GM12878 (cell line): ENCODE data around the gene TMEM266. TPM values are rescaled to one million over a fixed set of nuclear protein-coding genes. Genes with fewer than 3 reads are reported as not detected.
A peak's percentile ranks its signal among the peaks of the same experiment; 100 is the strongest.

Experiments
- ATAC-seq: fragments of 200-7000 bp; cut with Tn5 transposase; 3 replicates; pipeline ENCODE4 v1.9.1; 2020; ENCODE audit warnings: mild to moderate bottlenecking, moderate library complexity
- BruUV-seq: library from RNA; stranded (reverse); fragments of 400-500 nt; replicated peaks from 2 replicates; lab custom pipeline; 2021; lab: Mats Ljungman, UMichigan
- CTCF ChIA-PET: fragments of 300-600 bp; sonication (Branson Sonifier 250); formaldehyde crosslinking; extraction: SDS; loops from one replicate; lab custom pipeline; 2021; ENCODE audit warnings: inconsistent platforms; lab: Yijun Ruan, JAX
- POLR2A ChIA-PET: fragments of 350-600 bp; formaldehyde crosslinking; extraction: SDS; loops from one replicate; lab custom pipeline; 2021; ENCODE audit warnings: inconsistent platforms; lab: Charles Lee
- RAD21 ChIA-PET: fragments of 300-600 bp; sonication (Branson Sonifier 250); formaldehyde crosslinking; loops from one replicate; lab custom pipeline; 2023; ENCODE audit warnings: antibody characterized with exemption; ENCODE audit not compliant: unreplicated experiment; lab: Charles Lee
- SMC1A ChIA-PET: fragments of 300-600 bp; sonication (Branson Sonifier 250); formaldehyde crosslinking; loops from one replicate; lab custom pipeline; 2023; ENCODE audit not compliant: unreplicated experiment, uncharacterized antibody; lab: Charles Lee
- DNase-seq: peaks from one replicate; pipeline ENCODE4 v3.0.0-alpha.2; 2011; ENCODE audit warnings: low read depth, low spot score
- FAIRE-seq: peaks from 3 replicates; lab custom pipeline; 2011; peaks lifted over from hg19 to GRCh38; lab: Jason Lieb, UNC
- H2AFZ ChIP-seq: 2 replicates; pipeline ENCODE4 v1.6.0; 2011; ENCODE audit warnings: low read depth, low read length, control low read depth; ENCODE audit not compliant: control insufficient read depth
- H3K27ac ChIP-seq: 2 replicates; pipeline ENCODE4 v1.5.1; 2011; ENCODE audit warnings: control low read depth; ENCODE audit not compliant: control insufficient read depth, insufficient read depth
- H3K27me3 ChIP-seq, 2 experiments: replicated peaks in 1 of 2; 2 replicates each; pipeline versions ENCODE4 v1.6.0 to v1.6.1; 2011; ENCODE audit warnings: low read length in 1 of 2; ENCODE audit not compliant: control insufficient read depth in 2 of 2, insufficient read depth in 2 of 2
- H3K36me3 ChIP-seq, 2 experiments: 2 replicates each; pipeline ENCODE4 v1.5.1; 2011; ENCODE audit warnings: low read length in 1 of 2; ENCODE audit not compliant: control insufficient read depth in 2 of 2, insufficient read depth in 2 of 2
- H3K4me1 ChIP-seq: 2 replicates; pipeline ENCODE4 v1.6.1; 2011; ENCODE audit warnings: mild to moderate bottlenecking, low read length, moderate library complexity, mixed read lengths; ENCODE audit not compliant: control insufficient read depth, insufficient read depth
- H3K4me2 ChIP-seq: 2 replicates; pipeline ENCODE4 v1.6.0; 2011; ENCODE audit warnings: control low read depth; ENCODE audit not compliant: control insufficient read depth, insufficient read depth
- H3K4me3 ChIP-seq: fragments of 200-600 bp; sonication (generic); 2 replicates; pipeline ENCODE4 v1.5.1; 2016
- H3K79me2 ChIP-seq: 2 replicates; pipeline ENCODE4 v1.6.0; 2011; ENCODE audit warnings: low read length; ENCODE audit not compliant: control insufficient read depth, insufficient read depth
- H3K9ac ChIP-seq: 2 replicates; pipeline ENCODE4 v1.8.0; 2011; ENCODE audit warnings: low read length, control low read depth, mixed read lengths; ENCODE audit not compliant: control insufficient read depth, insufficient read depth
- H3K9me3 ChIP-seq: replicated peaks from 3 replicates; pipeline ENCODE4 v1.5.1; 2011; ENCODE audit warnings: mild to moderate bottlenecking, low read length; ENCODE audit not compliant: control insufficient read depth, insufficient read depth
- H4K20me1 ChIP-seq: 2 replicates; pipeline ENCODE4 v1.6.0; 2011; ENCODE audit not compliant: control insufficient read depth, insufficient read depth
- BHLHE40 ChIP-seq, 2 experiments: fragments of 450-650 bp in 1 of 2; IDR thresholded peaks; 2 replicates each; pipeline ENCODE4 v1.6.1; 2011 to 2017; ENCODE audit warnings: low read depth in 2 of 2, borderline replicate concordance in 1 of 2, improper control_type of control experiment in 1 of 2, low read length in 1 of 2, mild to moderate bottlenecking in 1 of 2
- HDGF ChIP-seq: fragments of 450-650 bp; IDR thresholded peaks from 2 replicates; pipeline ENCODE4 v1.6.1; 2016; ENCODE audit warnings: antibody characterized with exemption
- IRF4 ChIP-seq: IDR thresholded peaks from 2 replicates; pipeline ENCODE4 v1.6.1; 2011; ENCODE audit warnings: low read depth, low read length
- MTA2 ChIP-seq: fragments of 450-650 bp; IDR thresholded peaks from 2 replicates; pipeline ENCODE4 v1.6.1; 2016; ENCODE audit warnings: low read depth, mild to moderate bottlenecking, moderate library complexity
- POU2F2 ChIP-seq: IDR thresholded peaks from 3 replicates; pipeline ENCODE4 v1.6.1; 2011; ENCODE audit warnings: low read depth, mild to moderate bottlenecking, low read length, borderline replicate concordance
- RAD21 ChIP-seq: IDR thresholded peaks from 2 replicates; pipeline ENCODE4 v1.6.1; 2011; ENCODE audit warnings: mild to moderate bottlenecking, low read depth, low read length, moderate library complexity; ENCODE audit not compliant: insufficient read depth
- RUNX3 ChIP-seq: IDR thresholded peaks from 2 replicates; pipeline ENCODE4 v1.6.1; 2012; ENCODE audit warnings: low read length, inconsistent platforms
- SMARCA5 ChIP-seq: fragments of 450-650 bp; IDR thresholded peaks from 2 replicates; pipeline ENCODE4 v1.6.1; 2017; ENCODE audit warnings: mild to moderate bottlenecking
- STAT3 ChIP-seq: IDR thresholded peaks from 2 replicates; pipeline ENCODE4 v1.6.1; 2011; ENCODE audit warnings: low read depth, low read length, improper control_type of control experiment
- TCF12 ChIP-seq: IDR thresholded peaks from 2 replicates; pipeline ENCODE4 v1.6.1; 2011; ENCODE audit warnings: low read depth, mild to moderate bottlenecking, low read length
- YY1 ChIP-seq: IDR thresholded peaks from 2 replicates; pipeline ENCODE4 v1.6.1; 2011; ENCODE audit warnings: low read depth, mild to moderate bottlenecking, low read length
- ZBTB40 ChIP-seq: fragments of 450-650 bp; IDR thresholded peaks from 2 replicates; pipeline ENCODE4 v1.6.1; 2016; ENCODE audit warnings: mild to moderate bottlenecking, moderate library complexity, borderline replicate concordance
- ZNF207 ChIP-seq: fragments of 450-650 bp; IDR thresholded peaks from 2 replicates; pipeline ENCODE4 v1.6.1; 2014; ENCODE audit warnings: antibody characterized with exemption, mild to moderate bottlenecking, borderline replicate concordance
- ZSCAN29 ChIP-seq: fragments of 450-650 bp; IDR thresholded peaks from 2 replicates; pipeline ENCODE4 v1.6.1; 2017; ENCODE audit warnings: mild to moderate bottlenecking, moderate library complexity
- whole genome bisulfite sequencing: methylation state at CpG from one replicate; pipeline ENCODE4 v1.1.6; 2016; ENCODE audit warnings: low lambda C conversion rate; ENCODE audit not compliant: insufficient replicate concordance, insufficient coverage; ENCODE audit errors: missing lambda C conversion rate; 5-methylcytosine and 5-hydroxymethylcytosine counted together
- in situ Hi-C: fragments of 300-500 bp; cut with MboI; formaldehyde crosslinking; loops from 9 replicates; pipeline ENCODE4 v1.14.3; 2018; ENCODE audit warnings: mixed read lengths
- intact Hi-C: fragments of 100-400 bp; cut with micrococcal nuclease; formaldehyde crosslinking; loops from one replicate; pipeline ENCODE4 v1.14.2; 2022; ENCODE audit not compliant: unreplicated experiment
- polyA plus RNA-seq, 11 experiments: library from polyadenylated mRNA; depleted of rRNA in 4 of 11; unstranded in 6 of 11; stranded (reverse) in 5 of 11; fragments of >200 nt; fragmentation: Nextera tagmentation in 4 of 11; fragmentation: Illumina TruSeq in 1 of 11; extraction: Ambion mirVana in 4 of 11; extraction: Trizol in 1 of 11; gene quantifications; 1 replicate in 1 of 11; 2 replicates in 10 of 11; pipeline versions ENCODE4 v1.2.1 to v1.2.3, GENCODE V29; 2011 to 2016; ENCODE audit warnings: inconsistent platforms in 2 of 11, missing spikeins in 2 of 11, low read depth in 1 of 11
- total RNA-seq, 4 experiments: library from RNA; depleted of rRNA in 3 of 4; stranded (reverse); fragments of >200 nt in 3 of 4; fragmentation: Illumina TruSeq in 1 of 4; extraction: Trizol in 1 of 4; gene quantifications; 2 replicates each; pipeline versions ENCODE4 v1.2.1 to v1.2.3, GENCODE V29; 2013 to 2021
- TF ChIP-seq, protein P1 (sequence below), 3 experiments: IDR thresholded peaks in 2 of 3; conservative IDR thresholded peaks in 1 of 3; 2 replicates each; pipeline ENCODE4 v1.5.1; 2011; ENCODE audit warnings: low read depth in 3 of 3, low read length in 3 of 3, mild to moderate bottlenecking in 3 of 3, control low read depth in 2 of 3, moderate library complexity in 2 of 3, inconsistent platforms in 1 of 3, mixed read lengths in 1 of 3; ENCODE audit not compliant: control insufficient read depth in 2 of 3, insufficient read depth in 1 of 3; ENCODE audit errors: extremely low read depth in 1 of 3

TMEM266 gene
- total and polyA plus RNA-seq, 10 of the 15 experiments (the other 5 are each of a cell fraction or from before 2014, with no cell fraction given) = 0.11 to 0.70 (median 0.39) TPM

DNA sequence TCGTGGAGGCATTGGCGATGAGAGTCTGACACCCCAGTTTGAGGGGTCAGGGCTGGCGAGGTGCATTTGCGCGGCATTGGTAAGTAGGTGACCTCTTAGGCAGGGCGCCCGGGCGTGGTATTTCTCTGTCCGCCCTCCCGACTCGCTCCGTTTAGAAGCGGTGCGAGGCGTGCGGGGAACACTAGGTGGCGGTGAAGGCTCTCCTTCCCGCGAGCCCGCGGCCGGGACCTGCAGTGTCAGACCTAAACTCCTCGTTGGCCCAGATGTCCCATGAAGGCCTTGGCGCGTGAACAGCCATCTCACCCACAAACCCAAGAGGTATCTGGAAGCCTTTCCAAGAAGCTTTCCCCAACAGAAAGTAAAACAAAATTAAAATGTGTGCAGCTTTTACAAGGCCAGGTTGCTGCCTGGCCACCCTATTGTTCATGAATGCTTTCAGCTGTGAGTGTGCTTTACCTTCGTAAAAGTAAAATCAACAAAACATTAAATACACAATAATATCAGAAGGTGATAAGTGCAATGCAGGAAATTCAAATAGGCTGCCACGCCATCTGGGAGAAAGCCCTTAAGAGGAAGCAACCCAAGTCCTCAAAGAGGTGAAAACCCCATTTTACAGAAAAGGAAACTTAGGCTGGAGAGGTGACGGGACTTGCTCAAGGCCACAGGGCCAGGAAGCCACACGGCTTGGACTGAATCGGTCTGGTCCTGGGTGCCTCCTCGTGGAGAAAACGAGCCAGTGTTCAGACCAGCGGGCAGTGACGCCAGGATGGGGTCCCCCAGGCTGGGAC is 131.2 kb downstream of the TMEM266 start:
- in situ Hi-C loops = no loop called here
- intact Hi-C loops = loop anchor here (1.0 to 5.0 kb wide), 4 partner anchors 96 to 675 kb away; partner anchors contain the start of gene ISL2
- Histone ChIP-seq H3K79me2 (no peaks in the 10 kb centered on the region), H3K36me3 (no peaks in the 10 kb centered on the region), H3K4me1 (peaks cover 14% of the 10 kb centered on the region), H4K20me1 (no peaks in the 10 kb centered on the region), H3K4me2 (peak overlapping the region; percentile 80), H3K27me3 (0 out of 4 replicates have a peak, but pooled peaks cover 0 to 1% of the 10 kb centered on the region in 2 experiments), H3K4me3 (peak overlapping the region; percentile 23; the same call in 1 of the 2 replicates), H2AFZ (peak overlapping the region; percentile 69), H3K27ac (peak overlapping the region; percentile 60), H3K9ac (peak overlapping the region; percentile 52), H3K9me3 (no peaks in the 10 kb centered on the region; the same call in 2 of the 3 replicates)
- WGBS = 2% methylated on average over 34 of the region's 34 CpGs
- ChIA-PET SMC1A (interaction anchor here (0.7 to 1.6 kb wide), 9 partner anchors 9 to 677 kb away, joined by 3 to 5 read pairs (median 4); no protein-coding TSS in a partner anchor), RAD21 (interaction anchor here (0.6 to 1.3 kb wide), 8 partner anchors 28 to 659 kb away, joined by 3 to 4 read pairs (median 3); no protein-coding TSS in a partner anchor), POLR2A (no interaction called here), CTCF (interaction anchor here (0.6 to 3.5 kb wide), 25 partner anchors 8 to 758 kb away, joined by 3 to 18 read pairs (median 3); no protein-coding TSS in a partner anchor)
- DNase-seq = peak; percentile 43
- peak; percentile 83 for FAIRE-seq
- peak; percentile 98 for ATAC-seq
- no TSS peak for BruUV-seq
- TF ChIP-seq YY1 (peak; percentile 51; the same call in 1 of the 2 replicates), RUNX3 (peak; percentile 41; the same call in 1 of the 2 replicates), ZSCAN29 (no peak), HDGF (0 out of 2 replicates have a peak, but pooled peaks have one; percentile 15), RAD21 (peak; percentile 87), SMARCA5 (peak; percentile 14; the same call in 1 of the 2 replicates), POU2F2 (peak; percentile 70; the same call in 2 of the 3 replicates), TCF12 (0 out of 2 replicates have a peak, but pooled peaks have one; percentile 16), ZBTB40 (no peak), STAT3 (0 out of 2 replicates have a peak, but pooled peaks have one; percentile 46), BHLHE40 (IDR thresholded peaks at IDR 0.05; ENCODE audit: borderline replicate concordance in 1 of 2, low read depth in 2 of 2, low read length in 1 of 2) (0 out of 4 replicates have a peak, but pooled peaks of 1 of the 2 experiments have one; percentile 29), ZNF207 (0 out of 2 replicates have a peak, but pooled peaks have one; percentile 41), MTA2 (no peak), IRF4 (0 out of 2 replicates have a peak, but pooled peaks have one; percentile 41)
- TF ChIP-seq, protein P1, sequence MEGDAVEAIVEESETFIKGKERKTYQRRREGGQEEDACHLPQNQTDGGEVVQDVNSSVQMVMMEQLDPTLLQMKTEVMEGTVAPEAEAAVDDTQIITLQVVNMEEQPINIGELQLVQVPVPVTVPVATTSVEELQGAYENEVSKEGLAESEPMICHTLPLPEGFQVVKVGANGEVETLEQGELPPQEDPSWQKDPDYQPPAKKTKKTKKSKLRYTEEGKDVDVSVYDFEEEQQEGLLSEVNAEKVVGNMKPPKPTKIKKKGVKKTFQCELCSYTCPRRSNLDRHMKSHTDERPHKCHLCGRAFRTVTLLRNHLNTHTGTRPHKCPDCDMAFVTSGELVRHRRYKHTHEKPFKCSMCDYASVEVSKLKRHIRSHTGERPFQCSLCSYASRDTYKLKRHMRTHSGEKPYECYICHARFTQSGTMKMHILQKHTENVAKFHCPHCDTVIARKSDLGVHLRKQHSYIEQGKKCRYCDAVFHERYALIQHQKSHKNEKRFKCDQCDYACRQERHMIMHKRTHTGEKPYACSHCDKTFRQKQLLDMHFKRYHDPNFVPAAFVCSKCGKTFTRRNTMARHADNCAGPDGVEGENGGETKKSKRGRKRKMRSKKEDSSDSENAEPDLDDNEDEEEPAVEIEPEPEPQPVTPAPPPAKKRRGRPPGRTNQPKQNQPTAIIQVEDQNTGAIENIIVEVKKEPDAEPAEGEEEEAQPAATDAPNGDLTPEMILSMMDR (IDR thresholded peaks at IDR 0.05 in 2 of 3, conservative IDR thresholded peaks at IDR 0.05 in 1 of 3; ENCODE audit: control insufficient read depth in 2 of 3, extremely low read depth in 1 of 3, insufficient read depth in 1 of 3, low read depth in 3 of 3, low read length in 3 of 3) = peak; percentile 87 to 94 (median 92)
